Gastroesophageal sphincter (tissue), 4 donors: Measurements from ENCODE around the gene BTRC. TPM values are rescaled to one million over a fixed set of nuclear protein-coding genes. Genes with fewer than 3 reads are reported as not detected.

Experiments
- ATAC-seq: fragments of 150-250 bp; one replicate; pipeline ENCODE4 v1.9.1; 2016; ENCODE audit warnings: mild to moderate bottlenecking, moderate library complexity
- H3K27ac ChIP-seq, 4 donors: fragments of 200-600 bp; sonication (generic) in 3 of 4; 1 replicate in 3 of 4; 2 replicates in 1 of 4; pipeline ENCODE4 v1.5.1; 2016 to 2019
- H3K27me3 ChIP-seq: fragments of 200-600 bp; sonication (generic); one replicate; pipeline ENCODE4 v1.5.1; 2019
- H3K36me3 ChIP-seq, 2 donors: fragments of 200-600 bp; sonication (generic); one replicate each; pipeline ENCODE4 v1.5.1; 2019; ENCODE audit warnings: control low read depth in 1 of 2
- H3K4me1 ChIP-seq, 3 donors: fragments of 200-600 bp; sonication (generic); 1 replicate in 2 of 3; 2 replicates in 1 of 3; pipeline ENCODE4 v1.5.1; 2016 to 2019; ENCODE audit warnings: control low read depth in 2 of 3
- H3K4me3 ChIP-seq, 2 donors: fragments of 200-600 bp; sonication (generic); one replicate each; pipeline ENCODE4 v1.5.1; 2019; ENCODE audit warnings: mild to moderate bottlenecking in 1 of 2, moderate library complexity in 1 of 2
- H3K9me3 ChIP-seq, 3 donors: fragments of 200-600 bp; sonication (generic); one replicate each; pipeline ENCODE4 v1.5.1; 2017 to 2019; ENCODE audit warnings: control low read depth in 2 of 3
- EP300 ChIP-seq: sonication (generic); formaldehyde crosslinking; IDR thresholded peaks from one replicate; pipeline ENCODE4 v1.6.1; 2017; ENCODE audit warnings: antibody characterized with exemption, mild to moderate bottlenecking
- POLR2A ChIP-seq, 2 donors: fragments of 450-650 bp; IDR thresholded peaks; one replicate each; pipeline ENCODE4 v1.6.1; 2017; ENCODE audit warnings: antibody characterized with exemption in 2 of 2, mild to moderate bottlenecking in 2 of 2, moderate library complexity in 1 of 2
- POLR2AphosphoS5 ChIP-seq: sonication (generic); formaldehyde crosslinking; IDR thresholded peaks from one replicate; pipeline ENCODE4 v1.6.1; 2017; ENCODE audit warnings: antibody characterized with exemption
- WGBS, 2 donors: methylation state at CpG; one replicate each; pipeline ENCODE4 v1.1.5; 2018; ENCODE audit warnings: low coverage in 1 of 2; 5-methylcytosine and 5-hydroxymethylcytosine counted together
- total RNA-seq, 4 donors: library from RNA; depleted of rRNA; stranded (reverse); fragments of >200 nt; gene quantifications; one replicate each; pipeline ENCODE4 v1.1.0, GENCODE V29; 2016
- TF ChIP-seq, protein P1 (sequence below), 4 experiments: fragments of 200-600 bp in 2 of 4; fragments of 450-650 bp in 2 of 4; sonication (generic) in 1 of 4; IDR thresholded peaks; one replicate each; pipeline ENCODE4 v1.5.1; 2017 to 2019; ENCODE audit warnings: antibody characterized with exemption in 4 of 4, mild to moderate bottlenecking in 2 of 4, moderate library complexity in 2 of 4

BTRC gene
- total RNA-seq, 4 donors from 2014 or later, result 9.0 to 15.6 (median 14.1) TPM

DNA sequence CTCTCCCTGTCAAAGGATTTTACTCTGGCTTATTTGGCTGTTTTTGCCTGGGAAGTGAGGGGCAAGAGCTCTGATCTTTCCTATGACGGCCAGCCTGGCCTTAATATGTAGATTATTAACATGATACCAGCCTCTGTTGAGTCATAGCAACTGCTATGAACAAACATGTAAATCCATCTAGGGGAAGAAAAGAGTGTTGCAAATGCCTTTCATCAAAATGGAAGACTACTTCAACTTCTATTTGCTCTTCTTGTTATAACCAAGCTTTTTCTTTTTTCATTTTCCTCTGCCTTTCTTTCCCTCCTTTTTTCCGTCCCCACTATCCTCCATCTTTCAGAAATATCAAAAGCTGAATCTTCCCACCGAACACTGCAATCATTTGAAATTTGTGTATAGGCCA, 46.6 kb downstream of the BTRC start:
- H3K4me1 ChIP-seq, result peaks cover 0 to 19% (median 0%) of the 10 kb centered on the region in 3 donors
- ATAC-seq, result no peak
- TF ChIP-seq EP300, result no peak
- TF ChIP-seq, protein P1, sequence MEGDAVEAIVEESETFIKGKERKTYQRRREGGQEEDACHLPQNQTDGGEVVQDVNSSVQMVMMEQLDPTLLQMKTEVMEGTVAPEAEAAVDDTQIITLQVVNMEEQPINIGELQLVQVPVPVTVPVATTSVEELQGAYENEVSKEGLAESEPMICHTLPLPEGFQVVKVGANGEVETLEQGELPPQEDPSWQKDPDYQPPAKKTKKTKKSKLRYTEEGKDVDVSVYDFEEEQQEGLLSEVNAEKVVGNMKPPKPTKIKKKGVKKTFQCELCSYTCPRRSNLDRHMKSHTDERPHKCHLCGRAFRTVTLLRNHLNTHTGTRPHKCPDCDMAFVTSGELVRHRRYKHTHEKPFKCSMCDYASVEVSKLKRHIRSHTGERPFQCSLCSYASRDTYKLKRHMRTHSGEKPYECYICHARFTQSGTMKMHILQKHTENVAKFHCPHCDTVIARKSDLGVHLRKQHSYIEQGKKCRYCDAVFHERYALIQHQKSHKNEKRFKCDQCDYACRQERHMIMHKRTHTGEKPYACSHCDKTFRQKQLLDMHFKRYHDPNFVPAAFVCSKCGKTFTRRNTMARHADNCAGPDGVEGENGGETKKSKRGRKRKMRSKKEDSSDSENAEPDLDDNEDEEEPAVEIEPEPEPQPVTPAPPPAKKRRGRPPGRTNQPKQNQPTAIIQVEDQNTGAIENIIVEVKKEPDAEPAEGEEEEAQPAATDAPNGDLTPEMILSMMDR (IDR thresholded peaks at IDR 0.05), result no peak
- TF ChIP-seq POLR2AphosphoS5, result no peak
- TF ChIP-seq POLR2A (IDR thresholded peaks at IDR 0.05), result no peak
- WGBS, 2 donors, result 80 to 83% methylated on average over 2 to 3 of the region's 3 CpGs
- no peak overlapping the region for H3K4me3 ChIP-seq
- H3K27ac ChIP-seq, result no peak overlapping the region
- no peaks in the 10 kb centered on the region for H3K9me3 ChIP-seq
- no peaks in the 10 kb centered on the region for H3K27me3 ChIP-seq
- H3K36me3 ChIP-seq, result no peaks in the 10 kb centered on the region

DNA sequence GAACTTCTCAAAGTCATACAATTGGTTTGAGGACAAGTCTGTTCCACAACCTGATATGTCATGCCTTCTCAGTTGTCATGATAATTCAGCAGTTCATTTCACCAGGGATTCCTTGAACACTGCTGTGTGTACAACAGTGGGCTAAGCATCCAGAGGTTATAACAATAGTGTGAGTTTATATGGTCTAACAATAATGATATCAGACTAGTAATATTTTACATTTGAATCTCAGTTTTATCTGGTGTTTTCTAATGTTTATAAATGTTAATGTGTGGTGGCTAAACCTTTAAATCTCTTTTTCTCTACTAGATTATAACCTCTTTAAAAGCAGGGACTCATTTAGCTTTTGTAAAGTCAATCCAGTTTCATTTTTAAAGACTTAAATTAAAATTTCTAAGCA, 48.7 kb downstream of the BTRC start:
- TF ChIP-seq EP300, result no peak
- TF ChIP-seq, protein P1 (IDR thresholded peaks at IDR 0.05), result no peak
- no peak for TF ChIP-seq POLR2AphosphoS5
- TF ChIP-seq POLR2A (IDR thresholded peaks at IDR 0.05), result no peak
- peaks cover 0 to 9% (median 0%) of the 10 kb centered on the region in 3 donors for H3K4me1 ChIP-seq
- no peak for ATAC-seq
- no peak overlapping the region for H3K4me3 ChIP-seq
- H3K27ac ChIP-seq, result no peak overlapping the region
- peaks cover 0 to 3% of the 10 kb centered on the region in 2 donors for H3K36me3 ChIP-seq
- no peaks in the 10 kb centered on the region for H3K27me3 ChIP-seq
- H3K9me3 ChIP-seq, result no peaks in the 10 kb centered on the region

DNA sequence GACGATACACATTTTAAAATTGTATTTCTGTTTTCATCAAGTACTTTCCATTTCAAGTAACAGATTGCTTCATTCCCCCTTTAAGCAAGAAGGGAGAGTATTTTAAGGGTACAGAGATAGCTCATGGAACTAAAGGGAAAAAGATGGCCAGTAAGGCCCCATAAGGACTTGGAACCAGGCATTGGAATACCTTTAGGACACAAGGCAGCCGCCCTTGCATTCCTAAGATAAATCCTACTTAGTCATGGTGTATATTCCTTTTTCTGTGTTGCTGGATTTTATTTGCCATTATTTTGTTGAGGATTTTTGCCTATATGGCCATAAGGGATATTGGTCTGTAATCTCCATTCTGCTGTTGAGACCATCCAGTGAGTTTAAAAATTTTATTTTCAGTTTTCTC, 49.2 kb downstream of the BTRC start:
- Histone ChIP-seq H3K36me3 (peaks cover 0 to 7% of the 10 kb centered on the region in 2 donors), H3K27ac (no peak overlapping the region), H3K9me3 (no peaks in the 10 kb centered on the region), H3K4me3 (no peak overlapping the region), H3K4me1 (peaks cover 0 to 5% (median 0%) of the 10 kb centered on the region in 3 donors), H3K27me3 (no peaks in the 10 kb centered on the region)
- TF ChIP-seq POLR2AphosphoS5, result no peak
- no peak for TF ChIP-seq EP300
- TF ChIP-seq, protein P1 (IDR thresholded peaks at IDR 0.05), result no peak
- TF ChIP-seq POLR2A (IDR thresholded peaks at IDR 0.05), result no peak
- WGBS, 2 donors, result 66 to 81% methylated on average over 2 of the region's 2 CpGs
- no peak for ATAC-seq

DNA sequence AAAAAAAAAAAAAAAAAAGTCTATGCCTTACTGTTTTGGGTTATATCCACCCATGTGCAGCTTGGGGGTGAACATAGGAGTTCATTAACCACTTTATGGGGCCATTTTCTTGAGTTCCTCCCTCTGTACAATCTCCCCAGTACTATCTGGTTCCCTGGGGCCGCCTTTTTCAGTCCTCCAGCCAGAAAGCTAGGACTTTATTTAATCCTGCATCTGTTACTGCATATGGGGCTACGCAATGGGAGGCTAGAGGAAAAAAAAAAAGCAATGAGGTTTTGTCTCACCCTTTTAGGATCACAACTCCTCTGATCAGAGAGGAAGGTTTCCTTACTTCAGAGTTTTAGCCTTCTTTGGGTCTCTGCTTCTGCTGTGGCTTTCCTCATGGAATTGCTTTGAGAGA, 51.0 kb downstream of the BTRC start:
- Histone ChIP-seq H3K27ac (no peak overlapping the region), H3K4me1 (peaks cover 0 to 5% (median 0%) of the 10 kb centered on the region in 3 donors), H3K4me3 (no peak overlapping the region), H3K36me3 (peaks cover 0 to 25% of the 10 kb centered on the region in 2 donors), H3K27me3 (no peaks in the 10 kb centered on the region), H3K9me3 (no peaks in the 10 kb centered on the region)
- TF ChIP-seq POLR2AphosphoS5, result no peak
- TF ChIP-seq, protein P1 (IDR thresholded peaks at IDR 0.05), result no peak
- no peak for TF ChIP-seq POLR2A (IDR thresholded peaks at IDR 0.05)
- no peak for TF ChIP-seq EP300
- WGBS, 2 donors, result 100% methylated on average over 1 to 2 of the region's 2 CpGs
- no peak for ATAC-seq

DNA sequence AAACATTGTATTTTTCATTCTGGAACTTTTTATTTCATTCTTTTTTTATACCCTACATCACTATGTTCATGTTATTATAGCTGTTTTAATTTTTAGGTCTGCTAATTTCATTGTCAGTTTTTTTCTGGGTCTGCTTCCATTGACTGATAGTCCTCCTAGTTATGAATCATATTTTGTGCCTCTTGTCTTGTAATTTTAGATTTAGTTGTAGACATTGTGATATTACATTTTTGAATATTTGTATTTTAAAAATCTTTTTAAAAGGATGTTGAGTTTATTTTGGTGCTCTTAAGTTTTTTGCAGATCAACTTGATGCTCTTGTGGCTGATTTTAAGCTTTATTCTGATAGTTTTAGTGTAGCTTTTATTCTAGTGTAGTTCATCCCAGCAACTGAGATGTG, 57.6 kb downstream of the BTRC start:
- H3K4me3 ChIP-seq, result no peak overlapping the region
- H3K4me1 ChIP-seq, result no peaks in the 10 kb centered on the region
- peaks cover 0 to 12% (median 0%) of the 10 kb centered on the region in 3 donors for H3K9me3 ChIP-seq
- TF ChIP-seq EP300 (no peak), POLR2A (IDR thresholded peaks at IDR 0.05) (no peak), POLR2AphosphoS5 (no peak)
- TF ChIP-seq, protein P1 (IDR thresholded peaks at IDR 0.05), result no peak
- no peak for ATAC-seq
- no peaks in the 10 kb centered on the region for H3K27me3 ChIP-seq
- H3K27ac ChIP-seq, result no peak overlapping the region
- H3K36me3 ChIP-seq, result peaks cover 0 to 28% of the 10 kb centered on the region in 2 donors
